HG03025 (cell line): ENCODE results near the gene LRSAM1.

ENCODE experiments used
- ATAC-seq: cut with Tn5 transposase; IDR thresholded peaks from one replicate; pipeline ENCODE4 v1.9.1; 2021; ENCODE audit warnings: mild to moderate bottlenecking, moderate library complexity; ENCODE audit not compliant: unreplicated experiment, low FRiP score

Gene LRSAM1

DNA sequence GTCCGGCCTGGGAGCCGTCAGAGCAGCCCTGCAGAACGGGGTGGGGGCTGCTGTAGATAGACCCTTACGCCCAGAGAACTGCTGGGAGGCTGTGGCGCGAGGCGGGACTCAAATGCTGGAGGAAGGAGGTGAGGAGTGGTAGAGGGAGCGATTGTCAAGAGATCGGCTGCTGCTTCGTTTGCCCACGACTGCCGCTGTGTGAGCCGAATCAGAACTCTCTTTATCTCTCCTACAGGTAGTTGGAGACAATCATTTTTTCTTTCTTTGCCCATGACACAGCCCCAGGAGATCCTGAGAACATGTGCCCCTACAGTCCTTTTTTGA lies 26.7 kb upstream of the LRSAM1 start:
- no peak for ATAC-seq

DNA sequence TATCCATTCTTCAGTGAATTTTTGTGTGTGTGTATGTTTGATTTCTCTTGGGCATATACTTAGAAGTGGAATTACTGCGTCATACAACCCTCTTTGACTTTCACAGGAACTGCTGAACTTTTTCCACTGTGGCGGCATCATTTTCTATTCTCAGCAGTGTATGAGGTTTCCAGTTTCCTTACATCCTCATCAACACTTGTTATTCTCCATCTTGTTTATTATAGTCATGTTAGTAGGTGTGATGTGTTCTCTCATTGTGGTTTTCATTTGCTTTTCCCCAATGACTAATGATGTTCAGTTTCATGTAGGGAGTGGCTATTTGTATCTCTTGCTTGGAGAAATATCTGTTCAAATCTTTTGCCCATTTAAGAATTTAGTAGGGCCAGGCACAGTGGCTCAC lies 24.6 kb upstream of the LRSAM1 start:
- no peak for ATAC-seq

DNA sequence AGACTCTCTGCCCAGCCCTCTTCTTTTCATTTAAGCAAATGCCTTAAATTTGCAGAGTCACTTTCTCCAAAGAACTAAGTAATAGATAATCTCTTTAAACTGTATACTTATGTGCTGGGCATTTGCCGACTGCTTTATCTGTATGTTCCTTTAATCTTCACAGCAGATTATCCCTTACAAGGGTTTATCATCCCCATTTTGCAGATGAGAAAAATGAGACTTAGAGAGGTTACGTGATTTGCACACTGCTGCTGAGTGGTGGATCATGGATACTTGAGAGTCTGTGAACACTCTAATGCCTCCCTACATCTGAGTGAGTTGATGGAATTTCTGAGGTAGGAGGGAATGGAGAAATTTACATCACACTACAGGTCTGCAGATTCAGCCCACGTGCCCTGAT lies 23.0 kb upstream of the LRSAM1 start:
- no peak for ATAC-seq

DNA sequence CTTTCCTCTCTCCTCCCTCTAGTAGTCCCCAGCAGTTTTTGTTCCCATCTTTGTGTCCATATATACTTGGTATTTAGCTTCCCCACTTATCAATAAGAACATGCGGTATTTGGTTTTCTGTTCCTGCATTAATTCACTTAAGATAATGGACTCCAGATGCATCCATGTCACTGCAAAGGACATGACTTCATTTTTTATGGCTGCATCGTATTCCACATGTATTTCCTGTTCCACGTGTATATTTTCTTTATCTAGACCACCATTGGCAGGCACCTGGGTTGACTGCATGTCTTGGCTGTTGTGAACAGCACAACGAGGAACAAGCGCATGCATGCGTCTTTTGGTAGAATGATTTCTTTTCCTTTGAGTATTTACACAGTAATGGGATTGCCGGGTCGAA lies 20.9 kb upstream of the LRSAM1 start:
- ATAC-seq = no peak

DNA sequence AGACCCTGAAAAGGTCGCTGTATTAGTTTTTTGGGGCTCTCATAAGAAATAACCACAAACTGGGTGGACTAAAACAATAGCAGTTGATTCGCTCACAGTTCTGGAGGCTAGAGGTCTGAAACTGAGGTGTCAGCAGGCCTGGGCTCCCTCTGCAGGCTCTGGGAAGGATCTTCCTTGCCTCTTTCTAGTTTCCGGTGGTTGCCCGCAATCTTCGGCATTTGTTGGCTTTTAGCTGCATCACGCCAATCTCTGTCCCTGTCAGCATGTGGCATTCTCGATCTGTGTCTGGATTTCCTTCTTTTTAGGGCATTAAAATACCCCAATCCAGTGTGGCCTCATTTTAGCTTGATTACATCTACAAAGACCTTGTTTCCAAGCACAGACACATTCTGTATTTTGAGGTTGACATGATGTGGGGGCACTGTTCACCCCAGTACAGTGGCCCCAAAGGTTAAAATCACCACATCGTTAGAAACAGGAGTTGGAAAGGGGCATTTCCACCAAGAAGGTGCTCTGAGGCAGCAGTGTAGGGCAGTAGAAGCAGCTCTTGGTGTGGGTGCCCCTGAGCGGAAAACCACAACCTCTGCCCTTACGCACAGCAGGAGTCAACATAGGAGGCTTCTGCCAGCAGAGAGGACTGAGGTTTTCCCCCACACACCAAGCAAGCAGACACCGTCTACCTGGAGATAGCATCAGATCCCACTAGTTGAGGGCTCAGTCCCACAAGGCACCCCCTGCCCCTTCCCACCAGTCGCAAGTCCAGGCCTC lies 13.6 kb upstream of the LRSAM1 start:
- ATAC-seq = no peak

DNA sequence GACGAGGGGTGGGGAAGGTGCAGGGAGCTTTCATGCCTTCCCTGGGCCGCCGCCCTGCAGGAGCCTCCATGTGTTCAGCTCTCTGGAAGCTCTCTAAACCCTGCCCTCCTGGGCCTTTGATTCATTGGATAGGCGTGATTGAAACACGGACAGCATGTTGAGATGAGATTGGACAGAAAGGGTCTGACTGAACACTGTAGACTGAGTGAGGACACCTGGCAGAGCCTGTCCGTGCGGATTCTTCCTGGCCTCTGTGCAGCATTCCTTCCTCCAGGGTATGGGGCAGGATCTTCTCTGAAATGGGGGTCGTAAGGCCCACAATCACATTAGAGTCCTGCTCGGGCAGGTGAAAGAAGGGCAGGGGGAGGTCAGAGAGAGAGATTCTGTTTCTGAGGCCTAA lies 12.9 kb upstream of the LRSAM1 start:
- no peak for ATAC-seq

DNA sequence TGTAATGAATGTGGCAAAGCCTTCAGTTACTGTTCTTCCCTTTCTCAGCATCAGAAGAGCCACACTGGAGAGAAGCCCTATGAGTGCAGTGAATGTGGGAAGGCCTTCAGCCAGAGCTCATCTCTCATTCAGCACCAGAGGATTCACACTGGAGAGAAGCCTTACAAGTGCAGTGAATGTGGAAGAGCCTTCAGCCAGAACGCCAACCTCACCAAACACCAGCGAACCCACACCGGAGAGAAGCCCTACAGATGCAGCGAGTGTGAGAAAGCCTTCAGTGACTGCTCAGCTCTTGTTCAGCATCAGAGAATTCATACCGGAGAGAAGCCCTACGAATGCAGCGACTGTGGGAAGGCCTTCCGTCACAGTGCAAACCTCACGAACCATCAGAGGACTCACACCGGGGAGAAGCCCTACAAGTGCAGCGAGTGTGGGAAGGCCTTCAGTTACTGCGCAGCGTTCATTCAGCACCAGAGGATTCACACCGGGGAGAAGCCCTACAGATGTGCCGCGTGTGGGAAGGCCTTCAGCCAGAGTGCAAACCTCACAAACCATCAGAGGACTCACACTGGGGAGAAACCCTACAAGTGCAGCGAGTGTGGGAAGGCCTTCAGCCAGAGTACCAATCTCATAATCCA lies 6.9 kb upstream of the LRSAM1 start:
- no peak for ATAC-seq

DNA sequence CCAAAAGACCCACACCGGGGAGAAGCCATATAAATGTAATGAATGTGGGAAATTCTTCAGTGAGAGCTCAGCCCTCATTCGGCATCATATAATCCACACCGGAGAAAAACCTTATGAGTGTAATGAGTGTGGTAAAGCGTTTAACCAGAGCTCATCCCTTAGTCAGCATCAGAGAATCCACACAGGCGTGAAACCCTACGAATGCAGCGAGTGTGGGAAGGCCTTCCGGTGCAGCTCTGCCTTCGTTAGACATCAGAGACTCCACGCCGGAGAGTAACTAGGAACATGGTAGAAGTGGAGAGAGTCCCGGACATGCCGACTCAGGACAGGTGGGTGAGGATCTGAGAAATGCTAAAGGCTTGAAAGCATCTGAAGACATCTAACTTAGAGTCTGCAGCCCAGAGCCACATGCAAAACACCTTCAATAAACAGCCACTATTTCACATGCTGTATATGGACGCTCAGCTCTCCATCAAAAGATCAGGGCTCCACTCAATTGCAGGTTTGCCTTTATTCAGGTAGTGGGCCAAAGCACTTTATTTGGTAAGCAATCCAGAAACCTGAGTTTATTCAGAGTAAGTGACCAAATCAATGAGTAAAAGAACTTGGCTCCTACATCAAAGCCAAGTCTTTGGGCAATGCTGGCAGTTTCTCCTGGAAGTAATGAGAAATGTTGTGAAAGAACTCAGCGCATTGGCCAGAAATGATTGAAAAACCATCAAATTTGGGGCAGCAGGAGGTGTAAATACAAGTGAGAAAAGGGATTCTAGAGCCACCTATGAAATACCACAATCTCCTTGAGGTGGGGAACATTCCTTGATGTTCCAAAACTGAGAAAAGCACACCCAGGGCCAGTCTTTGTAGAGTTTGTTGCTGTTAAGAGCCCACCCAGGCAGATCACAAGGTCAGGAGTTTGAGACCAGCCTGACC lies 6.1 kb upstream of the LRSAM1 start:
- no peak for ATAC-seq

DNA sequence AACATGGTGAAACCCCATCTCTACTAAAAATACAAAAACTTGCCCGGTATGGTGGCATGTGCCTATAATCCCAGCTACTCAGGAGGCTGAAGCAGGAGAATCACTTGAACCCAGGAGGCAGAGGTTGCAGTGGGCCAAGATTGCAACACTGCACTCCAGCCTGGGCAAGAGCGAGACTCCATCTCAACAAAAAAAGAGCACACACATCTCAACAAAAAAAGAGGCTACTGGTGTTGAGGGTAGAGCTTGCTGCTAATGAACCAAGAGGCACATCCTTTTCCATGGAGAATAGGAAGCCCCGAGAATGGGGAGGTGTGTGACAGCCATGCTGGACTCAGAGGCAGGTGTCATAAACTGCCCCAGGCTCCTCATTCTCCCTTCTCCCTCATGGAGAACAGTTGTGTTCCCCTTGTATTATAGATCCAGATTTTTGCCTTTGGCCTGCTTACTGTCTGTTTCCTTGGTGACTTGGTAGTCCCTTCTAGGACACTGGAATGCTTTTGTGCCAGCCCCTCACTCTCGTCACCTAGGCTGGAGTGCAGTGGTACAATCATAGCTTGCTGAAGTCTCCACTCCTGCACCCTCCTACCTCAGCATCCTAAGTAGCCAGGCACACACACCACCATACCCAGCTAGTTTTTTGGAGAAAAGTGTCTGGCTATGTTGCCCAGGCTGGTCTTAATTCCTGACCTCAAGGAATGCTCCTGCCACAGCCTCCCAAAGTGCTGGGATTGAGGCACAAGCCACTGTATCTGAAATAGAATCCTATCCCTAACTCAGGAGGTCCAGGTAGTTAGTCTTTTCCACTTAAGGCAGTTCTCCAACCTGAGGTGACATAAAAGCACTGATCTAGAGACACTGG lies 5.2 kb upstream of the LRSAM1 start:
- ATAC-seq = no peak

DNA sequence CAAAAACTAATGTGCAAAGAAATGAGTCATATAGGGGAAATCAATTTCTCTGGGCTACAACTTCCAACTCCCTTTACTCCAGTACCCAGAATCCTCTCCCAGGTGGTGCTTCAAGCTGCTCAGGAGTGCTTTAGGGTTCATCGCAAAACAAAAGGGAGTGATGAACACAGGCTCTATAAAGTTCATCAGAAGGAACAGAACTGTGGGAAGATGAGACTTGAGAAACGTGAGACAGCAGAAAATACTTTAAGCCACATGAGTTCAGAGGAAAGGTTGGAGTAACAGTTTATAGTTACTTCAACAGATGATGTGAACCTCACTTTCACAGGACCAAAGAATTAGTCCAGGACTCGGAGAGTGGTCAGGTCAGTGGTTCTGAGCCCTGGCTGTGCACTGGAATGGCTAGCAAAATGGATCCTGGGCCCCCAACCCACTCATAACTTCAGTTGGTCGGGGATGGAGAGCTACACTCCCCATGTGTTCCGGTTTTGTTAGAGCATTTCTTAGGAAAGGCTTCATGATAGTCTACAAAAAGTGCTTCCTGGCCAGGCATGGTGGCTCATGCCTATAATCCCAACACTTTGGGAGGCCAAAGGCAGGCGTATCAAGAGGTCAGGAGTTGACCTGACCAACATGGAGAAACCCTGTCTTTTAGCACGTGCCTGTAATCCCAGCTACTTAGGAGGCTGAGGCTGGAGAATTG lies 4.4 kb upstream of the LRSAM1 start:
- ATAC-seq = no peak

DNA sequence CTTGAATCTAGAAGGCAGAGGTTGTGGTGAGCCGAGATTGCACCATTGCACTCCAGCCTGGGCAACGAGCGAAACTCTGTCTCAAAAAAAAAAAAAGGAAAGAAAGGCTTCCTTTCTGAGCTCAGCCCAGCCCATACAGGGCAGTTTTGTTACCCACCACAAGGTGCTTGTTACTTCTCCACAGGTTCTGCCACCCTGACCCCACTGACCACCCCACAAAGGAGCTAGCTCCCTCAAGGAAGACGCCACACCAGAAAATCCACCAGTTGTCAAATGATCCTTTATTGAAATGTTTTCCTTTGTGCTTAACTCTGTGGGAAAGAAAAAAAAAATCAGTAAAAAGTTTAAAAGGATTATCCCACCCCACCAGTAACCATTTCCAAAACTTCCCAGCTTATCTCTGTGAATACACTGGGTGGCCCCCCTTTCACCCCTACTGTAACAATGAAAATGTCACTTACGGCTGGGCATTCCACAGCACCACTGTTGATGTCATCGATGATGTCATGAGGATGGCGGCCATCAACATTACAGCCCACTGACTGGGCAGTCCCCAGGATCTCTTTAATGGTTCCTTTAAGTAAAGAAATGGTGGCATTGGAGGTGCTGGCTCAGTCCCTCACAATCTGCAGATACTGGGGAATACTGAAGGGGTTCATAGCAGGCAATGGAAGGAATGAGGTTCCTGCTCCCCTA lies 3.7 kb upstream of the LRSAM1 start:
- no peak for ATAC-seq

DNA sequence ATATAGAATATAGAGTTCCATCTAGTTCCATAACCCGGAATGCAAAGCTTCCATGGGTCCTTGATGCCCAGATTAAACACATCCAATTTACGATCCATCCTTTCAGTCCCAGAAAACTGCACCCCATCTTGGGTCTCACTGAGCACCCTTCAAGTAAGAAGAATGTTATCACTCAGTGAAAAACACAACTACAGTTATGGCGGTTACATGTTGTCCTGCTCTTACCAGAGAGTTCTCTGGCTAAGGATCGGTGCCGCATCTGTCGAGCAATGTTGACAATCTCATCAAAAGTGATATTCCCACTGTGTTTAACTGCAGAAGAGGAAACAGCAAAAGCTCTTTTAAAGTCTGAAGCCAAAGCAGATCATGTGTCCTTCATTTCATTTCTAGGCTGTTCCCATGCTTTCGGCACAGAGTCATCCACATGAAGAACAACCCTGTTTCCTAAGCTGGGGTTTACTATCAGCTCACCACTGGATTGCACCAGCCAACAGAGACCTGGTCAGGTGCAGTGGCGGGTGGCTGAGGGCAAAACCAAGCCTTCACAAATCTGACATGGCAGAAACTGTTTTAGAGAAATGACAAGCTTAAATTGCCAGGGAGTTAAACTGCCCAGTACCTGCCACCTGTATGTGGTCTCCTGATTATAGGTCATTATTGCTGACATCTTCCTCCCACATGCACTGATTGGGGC lies 3.1 kb upstream of the LRSAM1 start:
- ATAC-seq = no peak

DNA sequence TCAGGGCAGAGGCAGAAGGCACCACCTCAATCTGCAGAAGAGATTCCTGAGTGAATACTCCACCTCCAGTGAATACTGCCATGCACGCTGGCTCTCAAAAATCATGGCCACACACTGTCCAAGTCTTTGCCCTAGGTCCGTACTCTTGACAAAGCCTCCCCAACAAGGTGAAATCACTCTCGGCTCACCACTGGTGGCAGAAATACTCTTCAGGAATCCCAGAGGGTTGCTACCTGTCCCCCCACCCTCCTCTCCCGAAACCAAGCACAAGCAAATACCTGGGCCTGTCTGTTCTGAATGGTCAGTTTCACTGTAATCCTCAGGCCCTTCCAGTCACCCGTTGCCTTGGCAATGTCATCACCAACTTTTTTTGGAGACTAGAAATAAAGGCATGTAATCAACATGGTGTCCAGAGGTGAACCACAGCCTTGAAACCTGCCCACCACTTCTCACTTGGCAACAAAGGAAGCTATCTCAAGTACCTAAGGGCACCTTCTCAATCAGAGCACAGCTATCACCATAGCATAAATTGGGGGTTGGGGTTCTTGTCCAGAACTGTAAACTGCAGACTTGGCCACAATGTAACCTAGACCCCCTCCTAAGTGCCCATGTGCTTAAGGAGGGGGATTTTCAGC lies 1.9 kb upstream of the LRSAM1 start:
- ATAC-seq = no peak

DNA sequence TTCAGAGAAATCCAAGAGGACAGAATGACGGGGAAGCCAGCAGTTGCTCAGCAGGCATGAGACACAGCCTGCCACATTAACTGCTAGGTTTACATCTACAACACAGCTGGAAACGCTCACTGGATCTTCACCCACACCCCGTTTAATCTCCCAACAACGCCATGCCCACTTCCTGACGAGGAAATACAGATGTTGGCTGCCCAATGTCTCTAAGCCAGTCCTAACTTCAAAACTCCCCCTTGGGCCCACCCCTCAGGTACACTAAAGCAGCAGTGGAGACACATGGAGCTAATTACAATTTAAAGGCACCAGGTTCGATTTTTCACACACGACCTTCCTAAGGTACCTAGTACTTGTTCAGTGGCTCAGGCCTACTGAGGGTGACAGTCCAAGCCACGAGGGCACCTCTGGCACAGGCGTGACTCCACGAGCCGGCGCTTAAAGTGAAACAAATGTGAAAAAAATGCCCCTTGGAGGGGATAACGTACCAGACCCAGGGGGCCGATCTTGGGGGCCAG lies 1.0 kb upstream of the LRSAM1 start:
- ATAC-seq = no peak

DNA sequence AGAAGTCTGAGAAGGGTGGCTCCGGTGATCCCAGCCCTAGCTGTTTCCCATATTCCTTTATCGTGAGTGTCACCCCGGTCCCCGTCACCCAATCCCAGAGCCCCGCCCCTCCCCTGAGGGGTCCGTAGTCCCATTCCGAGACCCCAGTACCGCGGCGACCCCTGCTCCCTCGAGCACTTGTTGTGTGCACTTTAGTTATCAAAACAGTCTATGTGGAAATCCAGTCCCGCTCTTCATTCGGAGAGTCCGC lies 223 bp downstream of the LRSAM1 start:
- ATAC-seq = peak; percentile 12

DNA sequence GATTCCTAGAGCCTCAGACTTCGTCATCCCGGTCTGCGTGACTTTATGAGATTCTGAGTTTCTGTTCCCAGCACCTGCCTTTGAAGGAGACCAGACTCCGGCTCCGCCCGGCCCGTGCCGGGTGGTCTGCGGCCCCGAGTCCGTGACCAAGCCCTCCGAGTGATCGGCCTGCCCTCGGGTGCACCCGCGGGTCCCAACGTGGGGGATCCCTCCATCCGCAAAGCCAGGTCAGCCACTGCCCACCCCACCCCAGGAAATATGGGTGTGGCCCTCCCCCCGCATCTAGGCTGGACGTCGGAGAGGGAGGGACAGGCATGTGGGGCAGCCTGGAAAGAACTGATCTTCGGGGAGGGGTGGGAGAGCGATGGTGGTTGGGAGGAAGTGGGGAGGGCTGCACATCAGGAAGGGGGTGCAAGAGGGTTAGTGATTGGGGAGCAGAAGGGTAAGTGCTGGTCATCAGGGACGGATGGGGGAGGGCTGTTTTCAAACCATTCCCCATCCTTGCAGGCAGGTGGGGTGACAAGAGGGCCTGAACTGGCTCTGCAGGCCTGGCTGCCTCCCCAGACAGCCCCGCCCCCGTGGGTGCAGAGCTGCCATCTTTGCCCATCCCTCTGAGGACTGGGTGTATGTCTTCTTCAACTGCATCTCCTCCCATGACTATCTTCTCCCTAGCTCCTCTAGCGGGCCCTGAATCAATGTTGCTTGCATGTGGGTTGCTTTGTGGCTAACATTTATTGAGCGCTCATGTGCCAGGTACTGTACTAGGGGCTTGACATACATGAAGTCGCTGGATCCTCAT lies 747 bp downstream of the LRSAM1 start:
- peak; percentile 4 for ATAC-seq

DNA sequence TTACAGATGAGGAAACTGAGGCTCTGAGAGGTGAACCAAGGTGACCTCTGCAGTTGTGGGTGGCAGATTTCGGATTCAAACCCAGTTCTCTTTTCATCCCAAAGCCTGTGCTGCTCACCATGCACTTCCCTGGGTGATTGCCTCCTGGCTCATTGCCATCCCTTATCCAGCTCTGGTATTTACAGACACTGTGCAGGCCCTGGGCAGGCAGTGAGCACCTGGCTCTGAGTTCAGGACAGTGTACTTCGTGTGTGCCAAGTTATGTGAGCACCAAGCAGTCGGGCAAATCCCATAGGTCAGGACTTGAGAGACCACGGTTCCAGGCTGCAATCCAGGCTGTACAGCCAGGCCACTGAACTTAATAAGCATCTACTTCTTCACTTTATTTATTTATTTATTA lies 1.4 kb downstream of the LRSAM1 start:
- ATAC-seq = no peak
